GM18505 (cell line): ENCODE data around the gene AGT.

Experiments used
- ATAC-seq: cut with Tn5 transposase; IDR thresholded peaks from one replicate; pipeline ENCODE4 v1.9.1; 2021; ENCODE audit not compliant: unreplicated experiment
- POLR2A ChIP-seq: IDR thresholded peaks from 4 replicates; pipeline ENCODE4 v1.6.1; 2011; ENCODE audit warnings: borderline replicate concordance; ENCODE audit not compliant: insufficient read depth, insufficient read length; ENCODE audit errors: extremely low read depth

AGT gene

DNA sequence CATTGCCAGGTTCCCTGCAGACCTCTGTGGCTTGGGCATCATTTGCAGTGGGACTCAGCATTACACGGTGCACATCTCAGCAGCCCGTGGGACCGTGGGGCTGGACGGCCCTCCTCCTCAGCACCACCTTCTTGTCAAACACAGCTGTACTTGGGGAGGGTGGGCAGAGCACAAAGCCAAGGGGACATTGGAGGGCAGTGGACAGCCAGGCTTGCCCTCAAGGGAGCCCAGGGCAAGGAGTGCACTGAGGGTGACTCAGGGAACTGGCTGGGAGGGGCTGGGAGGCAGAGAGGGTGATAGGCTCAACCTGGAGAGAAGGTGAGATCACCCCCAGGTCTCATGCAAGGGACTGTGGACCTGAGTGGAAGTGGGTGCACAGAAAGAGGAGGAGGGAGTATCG, 36.7 kb upstream of the AGT start:
- no peak for ATAC-seq
- TF ChIP-seq POLR2A, result no peak

DNA sequence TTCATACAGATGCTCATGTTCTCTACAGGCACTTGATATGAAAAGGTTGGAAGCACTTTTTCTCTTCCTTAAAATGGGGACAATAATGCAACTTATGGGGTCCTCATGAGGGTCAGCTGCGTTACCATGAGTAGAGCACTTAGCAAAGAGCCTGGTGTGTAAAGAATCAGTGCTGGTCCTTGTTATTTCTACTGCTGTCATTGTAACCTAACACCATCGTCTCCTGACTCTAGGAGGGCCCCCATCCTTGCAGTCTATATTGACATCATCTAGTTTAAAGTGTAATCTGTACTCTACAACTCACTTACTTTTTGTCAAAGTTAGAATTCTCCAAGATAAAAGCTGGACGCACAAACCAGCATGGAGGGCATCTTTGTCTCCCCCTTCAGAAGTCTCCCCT, 35.7 kb upstream of the AGT start:
- no peak for ATAC-seq
- no peak for TF ChIP-seq POLR2A

DNA sequence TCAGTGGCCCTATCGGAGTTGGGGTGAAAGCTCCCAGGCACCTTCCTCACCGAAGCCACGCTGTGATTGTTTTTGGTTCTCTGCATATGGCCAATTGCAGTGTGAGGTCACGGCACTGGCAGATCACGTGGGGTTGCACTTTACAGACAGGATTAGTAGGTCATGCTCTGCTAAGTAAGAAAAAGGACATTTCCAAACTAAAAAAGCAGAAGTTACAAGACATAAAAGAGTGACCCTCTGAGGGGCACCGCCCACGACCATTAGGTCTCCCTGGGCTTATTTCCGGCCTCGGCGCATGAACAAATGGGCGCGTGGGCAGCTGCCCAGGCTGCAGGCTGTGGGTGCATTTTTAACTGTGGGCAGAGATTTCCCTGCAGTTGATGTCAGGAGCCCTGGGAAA, 35.2 kb upstream of the AGT start:
- no peak for TF ChIP-seq POLR2A
- no peak for ATAC-seq

DNA sequence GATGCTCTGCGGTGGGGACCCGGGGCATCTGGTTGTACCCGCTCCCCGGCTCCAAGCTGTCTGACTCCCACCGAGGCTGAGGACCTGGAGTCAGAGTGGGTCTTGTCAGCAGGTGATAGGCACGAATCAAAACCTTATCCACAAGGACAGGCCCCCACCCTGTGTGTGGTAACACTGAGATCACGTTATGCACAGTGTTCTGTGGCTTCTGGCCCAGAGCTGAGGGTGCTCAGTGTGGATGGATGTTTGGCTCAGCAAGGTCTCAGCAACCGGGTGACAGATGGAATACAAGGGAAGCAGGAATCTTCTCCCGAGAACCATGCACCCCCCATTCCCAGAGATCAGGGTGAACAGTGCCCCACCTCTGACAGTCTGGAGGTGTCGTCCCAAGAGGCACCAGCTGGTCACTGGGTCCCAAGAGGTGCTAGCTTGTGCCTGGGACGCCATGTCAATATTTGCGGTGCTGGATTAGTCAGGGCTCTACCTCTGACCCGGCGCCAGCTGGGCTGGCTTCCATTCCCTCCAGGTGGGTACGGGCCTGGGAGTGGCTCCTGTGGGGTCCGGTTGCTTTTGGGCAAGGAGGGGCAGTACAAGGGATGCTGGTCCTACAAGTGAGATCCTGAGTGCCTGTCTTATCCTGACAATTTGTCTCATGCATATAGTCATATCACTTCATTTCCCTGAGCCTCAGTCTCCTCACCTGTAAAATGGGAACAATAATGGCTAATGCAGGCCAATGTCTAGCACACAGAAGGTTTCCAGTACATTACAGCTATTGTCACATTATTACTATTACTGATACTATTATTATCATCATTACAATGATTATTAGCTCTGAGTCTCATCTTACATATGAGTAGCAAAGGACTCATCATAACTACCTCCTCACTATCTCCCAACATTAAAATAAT, 34.2 kb upstream of the AGT start:
- TF ChIP-seq POLR2A, result no peak
- no peak for ATAC-seq

DNA sequence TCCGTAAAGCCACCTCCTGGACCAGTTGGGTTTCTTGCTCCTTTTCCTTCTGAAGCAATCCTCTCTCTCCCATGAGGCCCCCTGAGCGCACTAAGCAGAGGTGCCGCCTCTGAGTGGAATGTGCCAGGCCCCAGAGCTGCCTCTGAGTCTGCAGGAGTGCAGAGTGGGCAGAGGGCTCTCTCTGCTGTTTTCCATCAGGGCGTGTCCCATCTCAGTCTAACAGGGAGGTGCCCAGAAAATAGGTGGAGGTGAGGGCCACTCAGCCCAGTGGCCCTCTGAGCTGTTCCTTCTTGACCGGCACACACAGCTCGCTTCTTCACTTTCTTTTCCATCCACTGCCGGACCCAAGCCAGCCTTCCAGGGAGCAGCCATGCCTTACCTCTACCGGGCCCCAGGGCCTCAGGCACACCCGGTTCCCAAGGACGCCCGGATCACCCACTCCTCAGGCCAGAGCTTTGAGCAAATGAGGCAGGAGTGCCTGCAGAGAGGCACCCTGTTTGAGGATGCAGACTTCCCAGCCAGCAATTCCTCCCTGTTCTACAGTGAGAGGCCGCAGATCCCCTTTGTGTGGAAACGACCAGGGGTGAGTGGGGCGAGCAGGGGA, 33.3 kb upstream of the AGT start, which contains the start of gene CAPN9:
Gene CAPN9, plus strand, starts transcription at position 262 of the 604 bp plus-strand sequence. Its CDS starts 109 bp downstream, at position 371.
- no peak for ATAC-seq
- TF ChIP-seq POLR2A, result no peak

DNA sequence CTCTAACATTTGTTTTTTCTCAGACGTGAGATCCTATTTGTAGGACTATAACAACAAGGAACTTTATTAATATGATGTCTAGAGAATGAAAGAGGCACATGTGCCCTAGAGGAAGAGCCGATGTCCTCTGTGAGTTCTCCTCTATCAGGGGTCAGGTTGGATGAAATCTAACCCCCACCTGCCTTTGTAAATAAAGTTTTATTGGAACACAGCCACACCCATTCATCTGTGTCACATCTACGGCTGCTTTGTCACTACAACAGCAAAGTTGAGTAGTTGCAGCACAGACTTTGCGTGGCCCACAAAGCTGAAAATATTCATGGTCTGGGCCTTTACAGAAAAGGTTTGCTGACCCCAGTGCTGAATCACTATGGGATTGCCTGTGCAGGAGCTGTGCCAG, 32.7 kb upstream of the AGT start:
- no peak for ATAC-seq
- TF ChIP-seq POLR2A, result no peak

DNA sequence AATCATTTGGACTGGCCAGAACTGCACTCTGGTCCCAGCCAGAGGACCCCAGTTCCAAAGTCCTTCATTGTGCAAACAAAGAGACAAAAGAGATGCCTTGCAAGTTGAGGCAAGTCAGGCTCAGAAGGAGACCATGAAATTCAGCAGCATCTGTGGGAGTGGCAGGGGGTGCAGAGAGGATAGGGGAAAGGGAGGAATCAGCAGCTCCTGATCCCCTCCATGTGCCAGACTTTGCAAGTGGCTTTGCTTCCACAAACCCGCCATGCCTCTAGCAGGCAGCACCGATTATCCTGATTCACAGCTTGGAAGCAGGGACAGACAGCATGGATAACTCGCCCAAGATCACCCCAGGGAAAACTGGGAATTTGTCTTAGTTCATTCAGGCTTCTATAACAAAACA, 31.1 kb upstream of the AGT start:
- ATAC-seq, result no peak
- TF ChIP-seq POLR2A, result no peak

DNA sequence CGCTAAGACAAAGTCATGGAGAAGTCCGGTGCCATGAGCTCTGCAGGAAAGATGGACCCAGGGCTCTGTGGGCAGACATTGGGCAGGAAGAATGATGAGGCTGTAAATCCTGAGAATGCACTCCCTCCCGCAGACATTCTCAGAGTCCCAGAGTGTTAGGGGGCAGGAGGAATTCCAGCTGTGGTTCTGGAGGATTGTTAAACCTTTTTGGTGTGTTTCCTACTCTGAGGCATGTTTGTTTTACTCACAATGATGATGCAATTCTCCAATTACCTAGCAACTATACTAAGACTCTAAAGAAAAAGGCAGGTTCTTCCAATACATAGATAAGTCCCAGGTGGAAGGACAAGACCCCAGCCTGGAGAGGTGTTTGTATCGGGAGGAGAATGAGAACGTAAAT, 30.5 kb upstream of the AGT start:
- no peak for ATAC-seq
- no peak for TF ChIP-seq POLR2A

DNA sequence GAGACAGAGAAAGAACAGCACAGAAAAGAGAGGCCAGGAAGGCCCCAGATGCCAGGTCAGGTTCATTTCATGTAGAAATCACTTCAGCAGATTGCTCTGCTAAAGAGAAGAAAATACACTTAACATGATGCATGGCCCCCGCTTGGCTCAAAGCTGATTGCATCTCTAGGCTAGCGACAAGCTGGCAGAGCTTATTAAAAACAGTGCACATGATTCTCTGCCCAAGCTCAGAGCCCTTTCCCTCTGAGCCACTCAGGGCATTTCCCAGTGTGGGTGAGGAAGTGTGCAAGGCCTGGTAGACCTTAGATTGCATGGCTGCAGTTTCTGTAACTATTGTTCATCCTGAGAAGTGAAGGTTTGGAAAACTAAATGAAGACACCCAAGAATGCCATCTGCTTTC, 30.0 kb upstream of the AGT start:
- no peak for TF ChIP-seq POLR2A
- no peak for ATAC-seq

DNA sequence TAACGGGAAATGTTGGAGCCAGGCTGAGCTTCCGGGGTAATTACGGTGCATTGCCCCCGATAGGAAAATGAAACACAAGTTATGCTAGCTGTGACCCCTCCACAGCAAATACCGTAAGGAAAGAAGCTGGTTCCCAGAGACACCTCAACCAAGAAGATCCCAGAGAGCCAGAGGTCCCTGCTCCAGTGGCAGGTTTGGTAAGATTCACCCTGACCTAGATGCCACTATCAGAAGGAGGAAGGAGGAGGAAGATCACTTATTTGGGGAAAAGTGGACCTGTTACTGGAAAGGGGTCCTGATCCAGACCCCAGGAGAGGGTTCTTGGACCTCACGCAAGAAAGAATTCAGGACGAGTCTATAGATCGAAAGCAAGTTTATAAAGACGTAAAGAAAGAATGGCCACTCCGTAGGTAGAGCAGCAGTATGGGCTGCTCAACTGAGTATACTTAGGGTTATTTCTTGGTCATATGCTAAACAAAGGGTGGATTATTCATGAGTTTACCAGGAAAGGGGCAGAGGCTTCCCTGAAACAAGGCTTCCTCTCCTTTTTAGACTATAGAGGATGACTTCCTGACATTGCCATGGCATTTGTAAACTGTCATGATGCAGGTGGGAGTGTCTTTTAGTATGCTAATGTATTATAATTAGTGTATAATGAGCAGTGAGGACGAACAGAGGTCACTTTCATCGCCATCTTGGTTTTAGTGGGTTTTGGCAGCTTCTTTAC, 25.8 kb upstream of the AGT start:
- no peak for ATAC-seq
- TF ChIP-seq POLR2A, result no peak

DNA sequence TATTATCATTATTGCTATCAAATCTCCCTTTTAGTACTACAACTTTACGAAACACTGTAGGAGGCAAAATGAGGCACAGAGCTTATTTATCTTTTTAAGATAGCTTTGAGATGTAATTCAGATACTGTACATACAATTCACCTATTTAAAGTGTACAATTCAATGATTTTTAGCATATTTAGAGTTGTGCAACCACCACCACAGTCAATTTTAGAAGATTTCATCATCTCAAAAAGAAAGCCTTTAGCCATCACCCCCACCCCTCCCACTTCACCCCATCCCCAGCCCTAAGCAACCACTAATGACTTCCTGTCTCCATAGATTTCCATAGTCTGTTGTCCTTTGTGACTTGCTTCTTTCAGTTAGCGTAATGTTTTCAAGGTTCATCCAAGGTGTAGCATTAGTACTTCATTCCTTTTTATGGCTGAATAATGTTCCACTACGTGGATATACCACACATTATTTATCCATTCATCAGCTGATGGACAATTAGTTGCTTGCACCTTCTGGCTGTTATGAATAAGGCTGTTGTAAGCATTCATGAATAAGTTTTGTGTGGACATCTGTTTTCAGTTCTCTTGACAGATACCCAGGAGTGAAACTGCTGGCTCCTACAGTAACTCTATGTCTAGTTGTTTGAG, 23.8 kb upstream of the AGT start:
- no peak for ATAC-seq

DNA sequence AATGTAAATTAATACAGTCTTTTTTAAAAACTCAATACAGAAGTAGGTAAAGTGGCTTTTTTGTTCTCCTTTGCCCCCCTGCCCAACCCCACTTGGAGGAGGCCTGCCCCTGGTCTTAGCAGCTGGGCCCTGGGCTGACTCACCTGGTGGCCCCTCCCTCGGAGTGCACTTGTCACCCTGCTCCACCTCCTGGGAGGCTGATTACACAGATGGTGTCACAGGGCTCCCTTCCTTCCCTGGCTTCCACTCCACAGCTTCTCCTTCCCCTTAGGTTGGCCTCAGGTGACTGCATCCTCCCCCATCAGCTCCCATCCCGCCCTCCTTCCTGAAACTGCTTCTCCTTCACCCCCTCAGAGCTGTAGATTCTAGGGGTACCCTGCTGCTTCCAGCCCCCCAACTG, 21.5 kb upstream of the AGT start:
- ATAC-seq, result no peak

More for the DNA sequence above, 23.8 kb upstream of the AGT start:
- TF ChIP-seq POLR2A, result no peak

DNA sequence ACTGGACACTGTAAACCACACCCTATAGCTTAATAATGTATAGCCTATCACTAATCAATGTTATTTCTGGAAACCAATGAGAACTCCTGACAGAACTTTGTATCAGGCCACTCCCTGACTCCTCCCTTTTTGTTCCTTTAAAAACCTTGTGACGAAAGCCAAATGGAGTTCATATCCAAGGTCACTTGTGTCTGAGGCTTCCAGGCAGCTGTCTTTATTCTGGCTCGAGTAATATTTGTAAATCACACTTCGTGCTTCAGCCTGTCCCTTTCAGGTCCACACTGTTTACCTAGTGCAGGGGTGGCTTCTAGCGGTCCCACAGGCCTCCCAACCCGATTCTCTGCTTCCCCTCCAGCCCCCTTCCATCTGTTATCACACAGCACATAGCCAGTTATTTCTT, 17.1 kb upstream of the AGT start:
- no peak for TF ChIP-seq POLR2A
- ATAC-seq, result no peak

More for the DNA sequence above, 21.5 kb upstream of the AGT start:
- no peak for TF ChIP-seq POLR2A
